Activated T-cell treated with anti-CD3 and anti-CD28 coated beads for 48 hours (primary cell): ENCODE results near the gene TMED6.
A peak's percentile ranks its signal among the peaks of the same experiment; 100 is the strongest.

Source experiments
- DNase-seq: peaks from one replicate; pipeline ENCODE4 v3.0.0-alpha.2; 2020; ENCODE audit warnings: low read depth

TMED6 gene

GRCh38 chr16:69351309-69352027 lies at the start of gene TMED6:
Gene TMED6, minus strand, starts transcription at chr16:69351786. Its CDS starts 33 bp downstream, at chr16:69351753.
- DNase-seq = no peak

- DNase-seq = no peak
Measured at GRCh38 chr16:69399361-69399760, 47.8 kb upstream of the TMED6 start.

DNA sequence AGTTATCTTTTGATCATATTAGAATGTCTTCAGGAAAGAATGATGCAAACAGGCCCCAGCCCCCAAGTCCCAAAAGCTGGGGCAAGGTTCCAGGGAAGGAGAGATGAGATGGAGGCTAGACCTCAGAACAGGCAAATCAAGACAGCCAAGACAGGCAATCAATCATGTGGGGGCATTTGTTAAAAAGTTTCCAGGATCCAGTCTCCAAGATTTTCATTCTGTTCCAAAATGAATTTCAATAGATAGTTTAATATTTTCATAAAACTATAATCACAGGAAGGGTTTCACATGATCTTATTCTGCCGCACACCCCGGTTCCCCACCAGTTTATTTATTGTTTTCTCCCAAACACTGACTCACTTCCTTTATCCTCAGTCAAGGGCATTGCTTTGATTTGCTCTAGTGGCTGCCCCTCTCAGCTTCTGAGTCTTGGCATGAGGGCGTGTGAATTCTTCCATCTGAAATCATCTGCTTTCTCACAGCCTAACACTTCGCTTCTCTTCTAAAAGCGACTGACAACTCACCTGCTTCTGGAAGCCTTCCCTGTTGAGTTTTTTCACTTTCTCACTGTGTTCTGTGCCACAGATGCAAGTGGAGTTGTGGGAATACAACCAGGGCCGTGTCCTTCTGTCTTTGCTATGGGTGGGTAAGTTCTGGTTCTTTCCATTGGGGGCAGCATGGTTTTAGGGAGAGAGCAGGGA lies 46.4 kb upstream of the TMED6 start:
- no peak for DNase-seq

- DNase-seq = peak; percentile 37
Measured at GRCh38 chr16:69396187-69397061, 44.8 kb upstream of the TMED6 start.

- DNase-seq = no peak
Measured at GRCh38 chr16:69395859-69396186, 44.2 kb upstream of the TMED6 start.

- DNase-seq = no peak
Measured at GRCh38 chr16:69393898-69394849, 42.6 kb upstream of the TMED6 start.

DNA sequence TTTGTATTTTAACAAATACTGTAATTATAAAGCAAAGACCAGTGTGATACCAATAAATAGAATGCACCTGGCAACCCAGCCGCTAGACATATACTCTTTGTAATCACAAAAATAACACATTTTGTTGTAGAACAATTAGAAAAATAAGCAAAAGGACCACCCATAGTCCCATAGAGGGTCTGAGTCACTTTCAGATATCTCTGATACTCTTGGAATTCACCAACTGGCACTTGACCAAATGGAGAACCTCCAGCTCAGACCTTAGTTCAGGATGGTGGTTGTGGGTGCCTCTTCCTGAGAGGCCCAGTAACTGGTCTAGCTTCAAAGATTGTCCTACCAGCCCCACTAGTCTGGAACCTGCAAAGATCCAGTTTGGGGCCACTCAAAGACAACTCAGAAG lies 35.0 kb upstream of the TMED6 start:
- DNase-seq = no peak

- DNase-seq = no peak
Measured at GRCh38 chr16:69384974-69385373, 33.4 kb upstream of the TMED6 start.

DNA sequence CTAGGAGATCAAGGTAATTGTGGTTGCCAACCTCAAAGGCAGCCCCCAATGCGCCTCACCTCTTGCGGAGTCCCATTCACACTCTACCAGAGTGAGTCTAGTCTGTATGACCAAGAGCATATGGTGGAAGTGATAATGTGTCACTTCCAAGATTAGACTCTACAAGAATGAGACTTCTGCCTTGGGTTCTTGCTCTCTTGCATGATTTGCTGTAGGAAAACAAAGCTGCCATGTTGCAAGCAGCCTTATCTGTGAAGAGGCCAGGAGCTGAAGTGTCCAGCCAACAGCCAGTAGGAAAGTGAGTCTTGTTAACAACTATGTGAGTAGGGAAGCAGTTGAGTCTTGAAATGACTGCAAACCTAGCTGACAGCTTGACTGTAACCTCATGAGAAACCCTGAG lies 30.8 kb upstream of the TMED6 start:
- DNase-seq = no peak

- DNase-seq = no peak
Measured at GRCh38 chr16:69381231-69381630, 29.6 kb upstream of the TMED6 start.

DNA sequence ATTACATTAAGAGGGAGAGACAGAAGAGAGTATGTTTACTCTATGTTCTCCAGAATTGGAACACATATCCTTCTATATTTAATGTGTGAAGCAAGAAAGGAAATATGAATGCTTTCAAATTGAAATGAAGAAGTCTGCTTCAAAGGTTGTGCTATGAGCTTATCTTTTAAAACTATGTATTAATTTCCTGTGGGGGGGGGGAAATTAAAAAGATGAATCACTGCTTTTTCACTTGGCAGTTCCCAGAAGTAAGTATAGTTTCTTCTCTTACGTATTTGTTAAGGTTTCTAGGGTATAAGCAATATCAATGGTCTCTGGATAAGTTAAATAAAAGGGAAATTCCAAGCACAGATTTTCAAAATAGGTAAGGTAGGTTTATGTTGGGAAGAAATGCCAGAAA lies 27.2 kb upstream of the TMED6 start:
- no peak for DNase-seq

DNA sequence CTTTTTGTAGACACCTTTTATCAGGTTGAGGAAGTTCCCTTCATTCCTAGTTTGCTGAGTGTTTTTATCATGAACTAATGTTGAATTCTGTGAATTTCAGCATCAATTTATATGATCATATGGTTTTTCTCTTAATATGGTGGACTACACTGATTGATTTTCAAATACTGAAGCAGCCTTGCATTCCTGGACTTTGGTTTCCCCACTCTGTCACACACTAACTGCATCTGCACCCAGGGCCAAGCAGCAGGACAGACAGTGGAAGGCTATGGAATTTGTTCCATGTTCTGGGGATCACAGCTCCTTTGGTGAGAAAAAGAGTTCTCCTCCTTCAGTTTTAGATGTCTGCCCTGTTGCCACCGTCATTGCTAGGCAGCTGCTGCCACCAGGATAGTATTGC lies 26.4 kb upstream of the TMED6 start:
- DNase-seq = no peak

DNA sequence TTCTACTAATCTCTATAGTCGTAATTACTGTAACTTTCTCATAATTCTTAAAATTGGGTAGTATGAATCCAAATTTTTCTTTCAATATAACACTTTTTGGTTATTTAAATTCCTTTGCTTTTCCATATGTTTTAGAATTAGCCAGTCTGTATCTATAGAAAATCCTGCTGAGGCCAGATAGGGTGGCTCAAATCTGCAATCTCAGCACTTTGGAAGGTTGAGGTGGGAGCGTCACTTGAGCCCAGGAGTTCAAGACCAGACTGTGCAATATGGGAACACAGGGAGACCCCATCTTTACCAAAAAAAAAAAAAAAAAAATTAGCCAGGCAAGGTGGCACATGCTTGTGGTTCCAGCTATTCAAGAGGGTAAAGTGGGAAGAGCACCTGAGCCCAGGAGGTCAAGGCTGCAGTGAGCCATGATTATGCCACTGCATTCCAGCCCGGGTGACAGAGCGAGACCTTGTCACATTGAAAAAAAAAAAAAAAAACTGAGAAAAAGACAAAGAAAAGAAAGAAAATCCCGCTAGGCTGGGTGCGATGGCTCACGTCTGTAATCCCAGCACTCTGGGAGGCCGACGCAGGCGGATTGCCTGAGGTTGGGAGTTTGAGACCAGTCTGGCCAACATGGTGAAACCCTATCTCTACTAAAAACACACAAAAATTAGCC lies 24.9 kb upstream of the TMED6 start:
- no peak for DNase-seq

GRCh38 chr16:69373019-69373418 lies 21.4 kb upstream of the TMED6 start:
- DNase-seq = no peak

GRCh38 chr16:69371564-69371963 lies 20.0 kb upstream of the TMED6 start:
- no peak for DNase-seq

DNA sequence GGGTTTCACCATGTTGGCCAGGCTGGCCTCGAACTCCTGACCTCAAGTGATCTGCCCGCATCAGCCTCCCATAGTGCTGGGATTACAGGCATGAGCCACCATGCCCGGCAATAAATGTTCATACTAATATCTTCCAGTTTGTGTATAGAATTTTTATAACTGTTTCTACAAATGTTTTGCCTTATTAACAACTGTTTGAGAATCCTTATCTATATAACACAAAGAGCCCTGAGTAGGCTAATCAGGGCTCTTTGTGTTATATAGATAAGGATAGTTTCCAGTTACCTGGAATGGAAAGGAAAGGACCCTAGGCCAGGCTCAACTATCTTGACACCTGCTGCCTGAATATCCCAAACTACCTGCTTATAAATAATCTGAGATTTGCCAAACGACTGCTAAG lies 17.3 kb upstream of the TMED6 start:
- no peak for DNase-seq

DNA sequence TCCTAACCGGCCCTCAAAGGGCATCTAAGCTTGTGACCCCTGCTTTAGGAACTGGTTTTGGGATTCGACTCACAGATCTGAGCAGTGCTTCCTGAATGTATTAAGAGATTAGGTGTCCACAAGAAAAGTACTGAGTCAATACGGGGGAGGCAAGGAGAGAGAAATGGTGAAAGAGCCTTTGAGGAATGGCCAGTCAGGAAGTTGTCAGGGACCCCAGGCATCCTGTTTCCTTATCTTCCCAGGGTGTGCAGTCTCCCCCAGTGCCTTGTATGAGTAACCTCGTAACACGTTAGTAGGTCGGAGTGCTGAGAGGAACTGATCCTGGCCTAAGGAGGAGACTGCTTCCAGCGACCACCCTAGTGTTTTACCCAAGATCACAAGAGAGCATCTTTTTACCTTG lies 16.4 kb upstream of the TMED6 start:
- no peak for DNase-seq

DNA sequence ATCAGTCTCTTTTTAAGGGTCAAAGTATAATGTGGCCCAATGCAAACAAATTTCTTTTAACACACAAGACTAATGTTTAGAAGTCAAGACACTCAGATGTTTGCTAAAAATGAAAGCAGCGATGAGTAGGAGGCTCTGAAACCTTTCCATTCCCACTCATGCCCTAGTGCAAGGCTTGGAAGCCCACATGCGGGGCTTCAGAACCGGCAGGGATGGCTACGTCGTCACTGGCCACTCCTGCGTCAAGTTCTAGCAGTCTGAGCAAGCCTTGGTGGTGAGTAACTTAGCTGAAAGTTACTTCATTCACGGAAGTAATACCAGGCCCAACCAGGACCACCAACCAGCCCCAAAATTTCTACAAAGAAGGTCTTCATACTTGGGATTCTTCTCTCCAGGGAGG lies 14.8 kb upstream of the TMED6 start:
- peak; percentile 19 for DNase-seq

DNA sequence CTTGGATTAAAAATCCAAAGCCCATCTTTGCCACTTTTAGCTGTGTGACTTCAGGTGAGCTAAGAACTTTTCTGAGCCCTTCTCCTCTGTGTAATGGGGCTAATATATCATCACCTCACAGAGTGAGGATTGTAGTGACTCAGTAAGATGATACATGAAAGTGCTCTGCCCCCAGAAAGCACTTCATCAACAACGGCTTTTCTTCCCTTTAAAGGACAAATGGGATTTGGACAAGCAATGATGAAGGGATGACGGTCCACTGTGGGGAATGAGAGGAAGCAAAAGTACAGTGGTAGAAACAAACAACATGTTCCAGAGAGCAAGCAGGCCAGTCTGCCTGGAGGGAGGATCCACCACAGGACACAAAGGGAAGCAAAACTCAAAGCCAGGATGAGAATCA lies 14.3 kb upstream of the TMED6 start:
- no peak for DNase-seq

DNA sequence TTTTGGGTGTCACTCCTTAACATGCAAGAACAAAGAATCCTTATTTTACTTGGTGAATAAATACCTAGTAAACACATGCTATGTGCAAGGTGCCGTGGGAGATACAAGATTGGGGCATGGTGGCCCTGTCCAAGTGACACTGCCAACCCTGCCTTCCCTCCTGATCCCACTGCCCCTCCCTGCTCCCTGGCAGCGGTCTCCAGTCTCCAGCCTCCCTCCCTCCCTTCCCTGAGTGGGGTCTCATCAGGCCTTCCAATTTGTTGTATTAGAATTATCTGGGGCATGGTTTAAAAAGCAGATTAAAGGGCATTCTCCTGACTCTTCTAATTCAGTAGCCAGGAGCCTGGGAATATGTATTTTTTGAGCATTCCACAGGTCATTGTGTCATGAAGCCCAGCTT lies 12.5 kb upstream of the TMED6 start:
- no peak for DNase-seq

GRCh38 chr16:69363281-69363717 lies 11.7 kb upstream of the TMED6 start:
- DNase-seq = no peak
